SK-MEL-5 (cell line): ENCODE measurements around the gene TBC1D22A. TPM values are rescaled to one million over a fixed set of nuclear protein-coding genes. Genes with fewer than 3 reads are reported as not detected.
"Not testable (repeated sequence)": the region's sequence is repeated elsewhere in the genome, so short reads cannot be mapped to it uniquely, and the experiment has no call there.

Experiments used
- DNase-seq: peaks from one replicate; pipeline ENCODE4 v3.0.0-alpha.2; 2016; ENCODE audit warnings: low read depth, low spot score
- in situ Hi-C: cut with HindIII; loops from 2 replicates; pipeline ENCODE4 v1.10.0; 2016; ENCODE audit warnings: low sequenced_read_pairs, high pct_unique_total_duplicates, low pct_unique_long_range_greater_than_20kb
- polyA plus RNA-seq, 2 experiments: library from polyadenylated mRNA; depleted of rRNA; stranded (reverse); fragments of >200 nt; gene quantifications; 2 replicates each; pipeline ENCODE4 v1.2.3, GENCODE V29; 2015
- total RNA-seq: library from RNA; depleted of rRNA; stranded (reverse); fragments of >200 nt; shearing (Covaris generic); gene quantifications from 2 replicates; pipeline ENCODE4 v1.2.3, GENCODE V29; 2014; rRNA removed

The TBC1D22A gene
- 14.4 and 20.9 TPM in 2 replicates for total RNA-seq
- polyA plus RNA-seq (2015; cell fraction: cytosol; rRNA removed), result 22.8 and 24.1 TPM in 2 replicates
- polyA plus RNA-seq (2015; cell fraction: nucleus; rRNA removed), result 16.4 and 16.7 TPM in 2 replicates

GRCh38 chr22:46762238-46763050 lies at the start of gene TBC1D22A:
Gene TBC1D22A, plus strand, starts transcription at chr22:46762650. Its CDS starts 137 bp downstream, at chr22:46762787.
- peak; percentile 96 for DNase-seq
- in situ Hi-C loops, result no loop called here

- in situ Hi-C loops, result no loop called here
- no peak for DNase-seq
These were observed 47.9 kb upstream of the TBC1D22A start for GRCh38 chr22:46714550-46714949.

- in situ Hi-C loops, result no loop called here
- no peak for DNase-seq
These were observed 42.5 kb upstream of the TBC1D22A start for GRCh38 chr22:46719921-46720320.

GRCh38 chr22:46721501-46722085 lies 40.9 kb upstream of the TBC1D22A start:
- DNase-seq, result no peak
- in situ Hi-C loops, result no loop called here

GRCh38 chr22:46723882-46724281 lies 38.6 kb upstream of the TBC1D22A start:
- DNase-seq, result no peak
- in situ Hi-C loops, result no loop called here

- in situ Hi-C loops, result no loop called here
- DNase-seq, result no peak
These were observed 37.4 kb upstream of the TBC1D22A start for GRCh38 chr22:46725096-46725495.

GRCh38 chr22:46726066-46726985 lies 36.1 kb upstream of the TBC1D22A start:
- in situ Hi-C loops, result no loop called here

GRCh38 chr22:46726986-46727317 lies 35.5 kb upstream of the TBC1D22A start:
- in situ Hi-C loops, result no loop called here
- DNase-seq, result no peak

More at GRCh38 chr22:46726066-46726985, 36.1 kb upstream of the TBC1D22A start:
- no peak for DNase-seq

- no peak for DNase-seq
- in situ Hi-C loops, result no loop called here
These were observed 34.6 kb upstream of the TBC1D22A start for GRCh38 chr22:46727813-46728364.

GRCh38 chr22:46728470-46728869 lies 34.0 kb upstream of the TBC1D22A start:
- in situ Hi-C loops, result no loop called here
- no peak for DNase-seq

- DNase-seq, result no peak
- in situ Hi-C loops, result no loop called here
These were observed 31.7 kb upstream of the TBC1D22A start for GRCh38 chr22:46730568-46731245.

GRCh38 chr22:46731246-46732040 lies 31.0 kb upstream of the TBC1D22A start:
- DNase-seq, result no peak
- in situ Hi-C loops, result no loop called here

GRCh38 chr22:46732041-46732379 lies 30.4 kb upstream of the TBC1D22A start:
- in situ Hi-C loops, result no loop called here
- no peak for DNase-seq

- DNase-seq, result no peak
- in situ Hi-C loops, result no loop called here
These were observed 29.9 kb upstream of the TBC1D22A start for GRCh38 chr22:46732513-46732912.

GRCh38 chr22:46734213-46734722 lies 28.2 kb upstream of the TBC1D22A start:
- DNase-seq, in situ Hi-C loops: not testable (repeated sequence)

GRCh38 chr22:46734830-46735453 lies 27.5 kb upstream of the TBC1D22A start:
- DNase-seq, result no peak
- in situ Hi-C loops, result no loop called here
